ENCODE measurements around the gene ARHGEF18.

GRCh38 chr19:7355871-7356270, 7.1 kb downstream of the ARHGEF18 start:
- TF ChIP-seq, protein P1, sequence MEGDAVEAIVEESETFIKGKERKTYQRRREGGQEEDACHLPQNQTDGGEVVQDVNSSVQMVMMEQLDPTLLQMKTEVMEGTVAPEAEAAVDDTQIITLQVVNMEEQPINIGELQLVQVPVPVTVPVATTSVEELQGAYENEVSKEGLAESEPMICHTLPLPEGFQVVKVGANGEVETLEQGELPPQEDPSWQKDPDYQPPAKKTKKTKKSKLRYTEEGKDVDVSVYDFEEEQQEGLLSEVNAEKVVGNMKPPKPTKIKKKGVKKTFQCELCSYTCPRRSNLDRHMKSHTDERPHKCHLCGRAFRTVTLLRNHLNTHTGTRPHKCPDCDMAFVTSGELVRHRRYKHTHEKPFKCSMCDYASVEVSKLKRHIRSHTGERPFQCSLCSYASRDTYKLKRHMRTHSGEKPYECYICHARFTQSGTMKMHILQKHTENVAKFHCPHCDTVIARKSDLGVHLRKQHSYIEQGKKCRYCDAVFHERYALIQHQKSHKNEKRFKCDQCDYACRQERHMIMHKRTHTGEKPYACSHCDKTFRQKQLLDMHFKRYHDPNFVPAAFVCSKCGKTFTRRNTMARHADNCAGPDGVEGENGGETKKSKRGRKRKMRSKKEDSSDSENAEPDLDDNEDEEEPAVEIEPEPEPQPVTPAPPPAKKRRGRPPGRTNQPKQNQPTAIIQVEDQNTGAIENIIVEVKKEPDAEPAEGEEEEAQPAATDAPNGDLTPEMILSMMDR (IDR thresholded peaks at IDR 0.05; ENCODE audit: low read depth, low read length, poor library complexity, severe bottlenecking) = no peak
- TF ChIP-seq EZH2phosphoT487 (IDR thresholded peaks at IDR 0.05; ENCODE audit: borderline replicate concordance, low read length) = no peak
